Mesenchymal stem cell (in vitro differentiated cells and primary cell): ENCODE results near the gene CREM.

Experiments
- DNase-seq: peaks from one replicate; pipeline ENCODE4 v3.0.0-alpha.2; 2013
- H2AFZ ChIP-seq: one replicate; pipeline ENCODE4 v1.6.1; 2013; ENCODE audit warnings: low read depth, mild to moderate bottlenecking, control low read depth, inconsistent platforms, low read length, moderate library complexity
- H2AK5ac ChIP-seq: 2 replicates; pipeline ENCODE4 v1.6.1; 2013; ENCODE audit warnings: low read length, moderate library complexity, mild to moderate bottlenecking, inconsistent platforms; ENCODE audit not compliant: severe bottlenecking
- H2BK120ac ChIP-seq: one replicate; pipeline ENCODE4 v1.6.1; 2013; ENCODE audit warnings: low read depth, mild to moderate bottlenecking, inconsistent platforms, low read length, moderate library complexity
- H2BK12ac ChIP-seq, 2 experiments: one replicate each; pipeline ENCODE4 v1.6.1; 2013; ENCODE audit warnings: inconsistent platforms in 2 of 2, low read length in 2 of 2, mild to moderate bottlenecking in 2 of 2, moderate library complexity in 2 of 2, control low read depth in 1 of 2
- H2BK15ac ChIP-seq: one replicate; pipeline ENCODE4 v1.6.1; 2013; ENCODE audit warnings: mild to moderate bottlenecking, low read depth, inconsistent platforms; ENCODE audit not compliant: poor library complexity, severe bottlenecking
- H2BK5ac ChIP-seq: 2 replicates; pipeline ENCODE4 v1.6.1; 2013; ENCODE audit warnings: low read depth, mild to moderate bottlenecking, low read length, control low read depth, inconsistent platforms; ENCODE audit not compliant: poor library complexity, severe bottlenecking
- H3K14ac ChIP-seq, 2 experiments: one replicate each; pipeline ENCODE4 v1.6.1; 2013; ENCODE audit warnings: inconsistent platforms in 2 of 2, low read length in 2 of 2, control low read depth in 1 of 2, mild to moderate bottlenecking in 1 of 2, moderate library complexity in 1 of 2
- H3K18ac ChIP-seq, 2 experiments: one replicate each; pipeline ENCODE4 v1.6.1; 2013; ENCODE audit warnings: inconsistent platforms in 2 of 2, low read length in 2 of 2, control low read depth in 1 of 2, low read depth in 1 of 2, mild to moderate bottlenecking in 1 of 2
- H3K23ac ChIP-seq, 2 experiments: one replicate each; pipeline ENCODE4 v1.6.1; 2013; ENCODE audit warnings: inconsistent platforms in 2 of 2, low read length in 2 of 2, mild to moderate bottlenecking in 2 of 2, moderate library complexity in 2 of 2, control low read depth in 1 of 2
- H3K27ac ChIP-seq: 2 replicates; pipeline ENCODE4 v1.5.1; 2013; ENCODE audit warnings: mild to moderate bottlenecking, moderate library complexity, low read length, control low read depth, inconsistent platforms; ENCODE audit not compliant: poor library complexity, severe bottlenecking
- H3K27me3 ChIP-seq, 2 experiments: 2 replicates each; pipeline versions ENCODE4 v1.6.1 to v1.7.0; 2013; ENCODE audit warnings: low read length in 2 of 2, mild to moderate bottlenecking in 2 of 2, moderate library complexity in 2 of 2, control low read depth in 1 of 2, inconsistent platforms in 1 of 2; ENCODE audit not compliant: control insufficient read depth in 1 of 2, insufficient read depth in 1 of 2
- H3K36me3 ChIP-seq, 2 experiments: 2 replicates each; pipeline versions ENCODE4 v1.6.1 to v1.7.0; 2013; ENCODE audit warnings: low read length in 2 of 2, control low read depth in 1 of 2, inconsistent platforms in 1 of 2, low read depth in 1 of 2, mild to moderate bottlenecking in 1 of 2; ENCODE audit not compliant: insufficient read depth in 2 of 2, control insufficient read depth in 1 of 2
- H3K4ac ChIP-seq, 2 experiments: one replicate each; pipeline ENCODE4 v1.6.1; 2013; ENCODE audit warnings: inconsistent platforms in 2 of 2, low read length in 2 of 2, mild to moderate bottlenecking in 2 of 2, moderate library complexity in 2 of 2, control low read depth in 1 of 2, low read depth in 1 of 2
- H3K4me1 ChIP-seq: 2 replicates; pipeline ENCODE4 v1.6.1; 2013; ENCODE audit warnings: low read depth, low read length, control low read depth; ENCODE audit not compliant: control insufficient read depth, insufficient read depth
- H3K4me2 ChIP-seq: 2 replicates; pipeline ENCODE4 v1.6.1; 2013; ENCODE audit warnings: low read length, mild to moderate bottlenecking, inconsistent platforms; ENCODE audit not compliant: poor library complexity, severe bottlenecking
- H3K4me3 ChIP-seq, 2 experiments: 2 replicates each; pipeline versions ENCODE4 v1.5.1 to v1.7.0; 2013; ENCODE audit warnings: low read length in 2 of 2, mild to moderate bottlenecking in 2 of 2, control low read depth in 1 of 2, low read depth in 1 of 2; ENCODE audit not compliant: insufficient read depth in 1 of 2
- H3K79me1 ChIP-seq: replicated peaks from 2 replicates; pipeline ENCODE4 v1.6.1; 2013; ENCODE audit warnings: mild to moderate bottlenecking, control low read depth, low read length, inconsistent platforms; ENCODE audit not compliant: poor library complexity, severe bottlenecking
- H3K9ac ChIP-seq: 2 replicates; pipeline ENCODE4 v1.7.0; 2013; ENCODE audit warnings: mild to moderate bottlenecking, low read length, moderate library complexity
- H3K9me3 ChIP-seq: 2 replicates; pipeline ENCODE4 v1.7.0; 2013; ENCODE audit warnings: mild to moderate bottlenecking, low read length; ENCODE audit not compliant: control insufficient read depth
- H4K8ac ChIP-seq: one replicate; pipeline ENCODE4 v1.6.1; 2013; ENCODE audit warnings: inconsistent platforms, mild to moderate bottlenecking, low read length, moderate library complexity
- H4K91ac ChIP-seq: one replicate; pipeline ENCODE4 v1.6.1; 2013; ENCODE audit warnings: mild to moderate bottlenecking, low read length, inconsistent platforms
- WGBS: methylation state at CpG from one replicate; pipeline ENCODE4 v1.1.7; 2013; ENCODE audit warnings: mixed read lengths; 5-methylcytosine and 5-hydroxymethylcytosine counted together

The CREM gene

DNA sequence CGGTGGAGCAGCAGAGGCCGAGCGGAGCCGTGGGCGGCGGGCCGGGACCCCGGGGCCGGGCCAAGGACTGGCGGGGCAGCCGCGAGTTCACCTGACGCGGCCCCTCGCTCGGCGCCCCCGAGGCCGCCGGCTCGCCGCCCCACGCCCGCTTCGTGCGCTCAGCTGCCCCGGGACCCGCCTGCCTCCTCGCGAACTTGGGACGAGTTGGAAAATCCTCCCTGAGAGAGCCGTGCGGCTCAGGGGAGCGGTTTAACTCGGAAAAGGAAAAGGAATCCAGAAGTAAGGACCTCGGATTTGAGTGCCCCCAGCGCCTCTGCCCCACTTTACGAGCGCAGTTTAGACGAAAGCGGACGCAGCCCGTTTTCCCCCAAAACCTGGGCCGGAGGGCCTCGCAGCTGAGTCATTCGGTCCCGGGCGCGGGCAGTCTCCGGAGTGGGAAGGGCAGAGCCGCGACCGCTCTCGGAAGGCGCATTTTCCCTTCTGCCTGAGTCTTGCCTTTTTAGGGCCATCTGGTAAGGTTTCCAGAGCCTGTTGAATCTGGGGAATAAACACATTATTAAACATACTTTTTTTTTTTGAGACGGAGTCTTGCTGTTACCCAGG lies 744 bp downstream of the CREM start:
- Histone ChIP-seq H3K9me3 (no peaks in the 10 kb centered on the region), H4K91ac (peak overlapping the region; percentile 86), H3K9ac (peak overlapping the region; percentile 100), H3K4me2 (peak overlapping the region; percentile 88), H3K4me3 (peak overlapping the region; percentile 89 to 90), H3K27me3 (no peaks in the 10 kb centered on the region), H3K4me1 (peaks cover 3% of the 10 kb centered on the region), H3K18ac (peak overlapping the region; percentile 90 to 98), H3K14ac (peak overlapping the region; percentile 86 to 87), H3K79me1 (peaks cover 2% of the 10 kb centered on the region), H2BK15ac (peak overlapping the region; percentile 60), H3K4ac (peak overlapping the region; percentile 89 to 94), H2AK5ac (no peak overlapping the region), H3K23ac (peak overlapping the region; percentile 78 to 79), H4K8ac (peak overlapping the region; percentile 75), H2BK12ac (peak overlapping the region in 1 of 2 experiments; percentile 2), H3K27ac (peak overlapping the region; percentile 98), H2BK120ac (peak overlapping the region; percentile 87), H3K36me3 (no peaks in the 10 kb centered on the region), H2AFZ (peak overlapping the region; percentile 63), H2BK5ac (peak overlapping the region; percentile 94)
- under 1% methylated on average over 46 of the region's 56 CpGs for WGBS
- DNase-seq, result peak; percentile 73

DNA sequence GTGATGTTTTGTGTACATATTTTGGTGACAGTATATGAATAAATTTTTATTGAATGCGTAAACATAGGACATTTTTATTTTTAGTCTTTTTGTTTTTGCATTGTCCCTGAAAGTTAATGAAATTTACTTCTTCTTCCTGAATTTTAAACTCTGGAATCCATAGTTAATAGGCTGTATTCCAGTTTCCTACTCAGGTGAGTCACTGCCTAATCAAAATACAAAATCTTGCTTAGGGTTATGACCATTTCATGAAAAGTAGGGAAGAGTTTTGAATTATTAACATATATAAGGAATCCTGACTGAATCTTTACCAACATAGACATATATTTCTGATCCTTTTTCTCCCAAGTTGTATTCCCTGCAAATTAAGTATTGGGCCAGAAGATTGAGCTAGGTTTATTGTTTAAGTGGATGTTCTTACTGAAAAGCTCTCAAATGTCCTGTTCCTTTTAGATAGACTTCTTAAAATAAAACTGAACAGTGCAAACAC lies 2.6 kb downstream of the CREM start:
- Histone ChIP-seq H3K36me3 (no peaks in the 10 kb centered on the region), H3K4ac (no peak overlapping the region), H2BK5ac (no peak overlapping the region), H3K18ac (no peak overlapping the region), H2BK12ac (no peak overlapping the region), H3K27me3 (no peaks in the 10 kb centered on the region), H3K4me2 (no peak overlapping the region), H3K4me3 (peak overlapping the region in 1 of 2 experiments; percentile 26), H3K4me1 (peaks cover 3% of the 10 kb centered on the region), H3K9ac (no peak overlapping the region), H2BK120ac (no peak overlapping the region), H4K91ac (no peak overlapping the region), H3K9me3 (no peaks in the 10 kb centered on the region), H2AK5ac (no peak overlapping the region), H3K79me1 (peaks cover 8% of the 10 kb centered on the region), H3K23ac (no peak overlapping the region), H3K14ac (no peak overlapping the region), H4K8ac (no peak overlapping the region), H2BK15ac (no peak overlapping the region), H3K27ac (no peak overlapping the region), H2AFZ (no peak overlapping the region)
- no peak for DNase-seq
- WGBS, result no CpG with 5 or more reads among the region's 1 CpG

DNA sequence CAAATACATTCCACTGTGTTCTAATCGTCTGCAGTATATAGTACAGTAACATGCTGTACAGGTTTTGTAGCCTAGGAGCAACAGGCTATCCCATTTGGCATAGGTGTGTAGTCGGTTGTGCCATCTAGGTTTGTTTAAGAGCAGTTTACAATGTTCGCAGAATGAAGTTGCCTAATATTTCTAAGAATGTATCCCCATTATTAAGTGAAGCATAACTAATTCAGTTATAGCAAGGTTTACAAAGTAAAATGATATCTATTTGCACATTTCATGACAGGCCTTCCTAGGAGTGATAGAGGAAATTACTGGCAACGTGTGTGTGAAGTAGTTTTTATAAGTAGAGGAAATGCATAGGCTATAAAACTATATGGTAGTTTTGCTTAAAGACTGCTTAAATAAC lies 4.0 kb downstream of the CREM start:
- H2BK5ac ChIP-seq, result no peak overlapping the region
- H2AFZ ChIP-seq, result no peak overlapping the region
- no peak overlapping the region for H3K18ac ChIP-seq
- no peak overlapping the region for H2BK12ac ChIP-seq
- H3K79me1 ChIP-seq, result peaks cover 10% of the 10 kb centered on the region
- H2BK120ac ChIP-seq, result no peak overlapping the region
- no peaks in the 10 kb centered on the region for H3K9me3 ChIP-seq
- H3K36me3 ChIP-seq, result no peaks in the 10 kb centered on the region
- no peak overlapping the region for H3K23ac ChIP-seq
- no peak overlapping the region for H3K4ac ChIP-seq
- H2AK5ac ChIP-seq, result no peak overlapping the region
- no peaks in the 10 kb centered on the region for H3K27me3 ChIP-seq
- no peak overlapping the region for H2BK15ac ChIP-seq
- H3K4me3 ChIP-seq, result no peak overlapping the region
- H4K91ac ChIP-seq, result no peak overlapping the region
- DNase-seq, result no peak
- no peak overlapping the region for H3K9ac ChIP-seq
- no peak overlapping the region for H3K14ac ChIP-seq
- 38% methylated on average over 1 of the region's 4 CpGs for WGBS
- H4K8ac ChIP-seq, result no peak overlapping the region
- no peak overlapping the region for H3K4me2 ChIP-seq
- H3K27ac ChIP-seq, result no peak overlapping the region
- H3K4me1 ChIP-seq, result peaks cover 3% of the 10 kb centered on the region

DNA sequence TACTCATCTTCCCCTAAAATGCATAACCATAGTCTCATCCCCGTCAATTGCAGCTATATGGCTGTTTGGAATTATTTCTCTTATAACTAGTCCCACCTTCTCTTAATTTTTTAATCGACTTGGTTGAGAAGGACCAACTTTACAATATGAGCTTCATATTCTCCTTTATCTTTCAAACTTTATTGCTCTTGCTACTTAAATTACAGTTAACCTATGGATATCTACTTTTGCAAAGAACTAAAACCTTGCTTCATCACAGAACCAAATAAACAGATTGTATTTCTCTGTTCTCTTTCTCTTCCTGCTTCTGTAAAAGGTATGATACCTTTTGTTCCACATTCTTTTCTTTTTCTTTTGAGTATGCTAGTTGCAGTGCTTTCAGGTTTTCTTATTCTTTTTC lies 6.1 kb downstream of the CREM start:
- Histone ChIP-seq H3K4me1 (peaks cover 1% of the 10 kb centered on the region), H3K18ac (no peak overlapping the region), H3K4me3 (no peak overlapping the region), H4K91ac (no peak overlapping the region), H3K27ac (no peak overlapping the region), H3K36me3 (no peaks in the 10 kb centered on the region), H2AFZ (no peak overlapping the region), H4K8ac (no peak overlapping the region), H3K9me3 (no peaks in the 10 kb centered on the region), H3K79me1 (peaks cover 16% of the 10 kb centered on the region), H2BK12ac (no peak overlapping the region), H3K4me2 (no peak overlapping the region), H2BK120ac (no peak overlapping the region), H2AK5ac (no peak overlapping the region), H3K9ac (no peak overlapping the region), H2BK5ac (no peak overlapping the region), H3K14ac (no peak overlapping the region), H2BK15ac (no peak overlapping the region), H3K23ac (no peak overlapping the region), H3K27me3 (no peaks in the 10 kb centered on the region), H3K4ac (no peak overlapping the region)
- 90% methylated on average over 2 of the region's 2 CpGs for WGBS
- DNase-seq, result no peak
